HG03108 (cell line): ENCODE data around the gene OR2A2.

Experiments used
- ATAC-seq: cut with Tn5 transposase; IDR thresholded peaks from one replicate; pipeline ENCODE4 v1.9.1; 2021; ENCODE audit warnings: moderate library complexity; ENCODE audit not compliant: unreplicated experiment

OR2A2 gene

GRCh38 chr7:144134116-144134515 is 24.7 kb downstream of the OR2A2 start:
- ATAC-seq, result no peak

GRCh38 chr7:144137501-144137900 is 28.1 kb downstream of the OR2A2 start:
- no peak for ATAC-seq

- ATAC-seq, result no peak
Measured at GRCh38 chr7:144142187-144142586, 32.8 kb downstream of the OR2A2 start.

- ATAC-seq, result no peak
Measured at GRCh38 chr7:144144426-144144825, 35.0 kb downstream of the OR2A2 start.

- no peak for ATAC-seq
Measured at GRCh38 chr7:144148224-144148827, 38.9 kb downstream of the OR2A2 start.

GRCh38 chr7:144158861-144159260 is 49.5 kb downstream of the OR2A2 start:
- no peak for ATAC-seq
